ENCODE data around the gene LHPP.

DNA sequence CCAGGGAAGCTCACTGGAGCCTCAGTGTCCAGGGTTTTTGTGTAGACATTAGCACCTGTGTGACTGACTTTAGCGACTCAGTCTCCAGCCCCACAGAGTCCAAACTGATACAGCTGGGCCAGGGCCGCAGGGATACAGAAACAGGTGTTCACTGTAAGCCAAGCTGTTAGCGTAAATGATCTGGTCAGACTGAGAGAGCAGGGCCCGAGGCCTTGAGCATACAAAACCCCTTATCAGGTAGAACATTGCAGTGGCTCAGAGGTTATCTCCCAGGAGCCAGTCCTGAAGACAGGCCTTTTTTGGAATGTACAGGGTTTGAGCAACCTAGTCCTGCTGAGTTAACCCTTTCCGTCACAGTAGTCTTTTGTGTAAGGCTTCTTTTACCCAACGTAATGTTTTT lies 25.0 kb downstream of the LHPP start:
- TF ChIP-seq, protein P1, sequence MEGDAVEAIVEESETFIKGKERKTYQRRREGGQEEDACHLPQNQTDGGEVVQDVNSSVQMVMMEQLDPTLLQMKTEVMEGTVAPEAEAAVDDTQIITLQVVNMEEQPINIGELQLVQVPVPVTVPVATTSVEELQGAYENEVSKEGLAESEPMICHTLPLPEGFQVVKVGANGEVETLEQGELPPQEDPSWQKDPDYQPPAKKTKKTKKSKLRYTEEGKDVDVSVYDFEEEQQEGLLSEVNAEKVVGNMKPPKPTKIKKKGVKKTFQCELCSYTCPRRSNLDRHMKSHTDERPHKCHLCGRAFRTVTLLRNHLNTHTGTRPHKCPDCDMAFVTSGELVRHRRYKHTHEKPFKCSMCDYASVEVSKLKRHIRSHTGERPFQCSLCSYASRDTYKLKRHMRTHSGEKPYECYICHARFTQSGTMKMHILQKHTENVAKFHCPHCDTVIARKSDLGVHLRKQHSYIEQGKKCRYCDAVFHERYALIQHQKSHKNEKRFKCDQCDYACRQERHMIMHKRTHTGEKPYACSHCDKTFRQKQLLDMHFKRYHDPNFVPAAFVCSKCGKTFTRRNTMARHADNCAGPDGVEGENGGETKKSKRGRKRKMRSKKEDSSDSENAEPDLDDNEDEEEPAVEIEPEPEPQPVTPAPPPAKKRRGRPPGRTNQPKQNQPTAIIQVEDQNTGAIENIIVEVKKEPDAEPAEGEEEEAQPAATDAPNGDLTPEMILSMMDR (IDR thresholded peaks at IDR 0.05; ENCODE audit: low read depth, low read length), result no peak
- TF ChIP-seq POLR2A (IDR thresholded peaks at IDR 0.05; ENCODE audit: extremely low read depth, insufficient read length), result no peak
- no peak for TF ChIP-seq MYC (IDR thresholded peaks at IDR 0.05; ENCODE audit: low read depth, low read length)

Data from NB4 (cell line).